GM12878 (cell line): ENCODE results near the gene ADAMTSL5. TPM values are rescaled to one million over a fixed set of nuclear protein-coding genes. Genes with fewer than 3 reads are reported as not detected.
A peak's percentile ranks its signal among the peaks of the same experiment; 100 is the strongest.

Experiments
- ATF7 ChIP-seq: fragments of 450-650 bp; IDR thresholded peaks from 2 replicates; pipeline ENCODE4 v1.6.1; 2016; ENCODE audit warnings: low read depth, mild to moderate bottlenecking
- CHD2 ChIP-seq: IDR thresholded peaks from 2 replicates; pipeline ENCODE4 v1.6.1; 2011; ENCODE audit warnings: low read depth, low read length, improper control_type of control experiment, borderline replicate concordance
- DPF2 ChIP-seq: fragments of 450-650 bp; IDR thresholded peaks from 2 replicates; pipeline ENCODE4 v1.6.1; 2017; ENCODE audit warnings: mild to moderate bottlenecking
- EGR1 ChIP-seq, 2 experiments: IDR thresholded peaks; 1 replicate in 1 of 2; 2 replicates in 1 of 2; pipeline ENCODE4 v1.6.1; 2011 to 2012; ENCODE audit warnings: low read depth in 2 of 2, low read length in 2 of 2, borderline replicate concordance in 1 of 2, mild to moderate bottlenecking in 1 of 2, moderate library complexity in 1 of 2
- IKZF1 ChIP-seq: fragments of 450-650 bp; conservative IDR thresholded peaks from 2 replicates; pipeline ENCODE4 v1.6.1; 2017; ENCODE audit warnings: antibody characterized with exemption, mild to moderate bottlenecking
- MXI1 ChIP-seq: fragments of 150-350 bp; IDR thresholded peaks from 2 replicates; pipeline ENCODE4 v1.6.1; 2011; ENCODE audit warnings: low read depth, mild to moderate bottlenecking, inconsistent platforms, low read length, improper control_type of control experiment
- MYB ChIP-seq: fragments of 150-350 bp; IDR thresholded peaks from 2 replicates; pipeline ENCODE4 v1.6.1; 2014; ENCODE audit warnings: mild to moderate bottlenecking, low read depth, low read length, borderline replicate concordance
- PML ChIP-seq: IDR thresholded peaks from 2 replicates; pipeline ENCODE4 v1.6.1; 2012; ENCODE audit warnings: low read length, inconsistent platforms
- POLR2A ChIP-seq: IDR thresholded peaks from 2 replicates; pipeline ENCODE4 v1.6.1; 2011; ENCODE audit warnings: low read depth, mild to moderate bottlenecking, low read length
- RFX5 ChIP-seq: IDR thresholded peaks from 2 replicates; pipeline ENCODE4 v1.6.1; 2011; ENCODE audit warnings: low read depth, low read length, improper control_type of control experiment
- RUNX3 ChIP-seq: IDR thresholded peaks from 2 replicates; pipeline ENCODE4 v1.6.1; 2012; ENCODE audit warnings: low read length, inconsistent platforms
- SIN3A ChIP-seq: IDR thresholded peaks from 2 replicates; pipeline ENCODE4 v1.6.1; 2012; ENCODE audit warnings: low read depth, low read length, improper control_type of control experiment
- SP1 ChIP-seq: IDR thresholded peaks from one replicate; pipeline ENCODE4 v1.6.1; 2011; ENCODE audit warnings: low read depth, low read length
- SPI1 ChIP-seq: IDR thresholded peaks from 2 replicates; pipeline ENCODE4 v1.6.1; 2011; ENCODE audit warnings: low read depth, mild to moderate bottlenecking, low read length, moderate library complexity, borderline replicate concordance; ENCODE audit not compliant: insufficient read depth
- SRF ChIP-seq, 2 experiments: IDR thresholded peaks; 2 replicates each; pipeline ENCODE4 v1.6.1; 2011; ENCODE audit warnings: low read depth in 2 of 2, low read length in 2 of 2, mild to moderate bottlenecking in 1 of 2, moderate library complexity in 1 of 2
- STAT1 ChIP-seq: fragments of 450-650 bp; conservative IDR thresholded peaks from 2 replicates; pipeline ENCODE4 v1.6.1; 2014; ENCODE audit warnings: antibody characterized with exemption, mild to moderate bottlenecking
- TAF1 ChIP-seq: IDR thresholded peaks from 2 replicates; pipeline ENCODE4 v1.6.1; 2011; ENCODE audit warnings: mild to moderate bottlenecking, low read depth, low read length, borderline replicate concordance
- YBX1 ChIP-seq: fragments of 450-650 bp; IDR thresholded peaks from 2 replicates; pipeline ENCODE4 v1.6.1; 2016; ENCODE audit warnings: antibody characterized with exemption
- YY1 ChIP-seq: IDR thresholded peaks from 2 replicates; pipeline ENCODE4 v1.6.1; 2011; ENCODE audit warnings: low read depth, mild to moderate bottlenecking, low read length
- ZBED1 ChIP-seq: IDR thresholded peaks from 2 replicates; pipeline ENCODE4 v1.6.1; 2016; ENCODE audit warnings: borderline replicate concordance
- ZNF207 ChIP-seq: fragments of 450-650 bp; IDR thresholded peaks from 2 replicates; pipeline ENCODE4 v1.6.1; 2014; ENCODE audit warnings: antibody characterized with exemption, mild to moderate bottlenecking, borderline replicate concordance
- ZNF274 ChIP-seq: IDR thresholded peaks from one replicate; pipeline ENCODE4 v1.8.0; 2011; ENCODE audit not compliant: insufficient read length, insufficient read depth
- polyA plus RNA-seq, 11 experiments: library from polyadenylated mRNA; depleted of rRNA in 4 of 11; unstranded in 6 of 11; stranded (reverse) in 5 of 11; fragments of >200 nt; fragmentation: Nextera tagmentation in 4 of 11; fragmentation: Illumina TruSeq in 1 of 11; extraction: Ambion mirVana in 4 of 11; extraction: Trizol in 1 of 11; gene quantifications; 1 replicate in 1 of 11; 2 replicates in 10 of 11; pipeline versions ENCODE4 v1.2.1 to v1.2.3, GENCODE V29; 2011 to 2016; ENCODE audit warnings: inconsistent platforms in 2 of 11, missing spikeins in 2 of 11, low read depth in 1 of 11
- total RNA-seq, 4 experiments: library from RNA; depleted of rRNA in 3 of 4; stranded (reverse); fragments of >200 nt in 3 of 4; fragmentation: Illumina TruSeq in 1 of 4; extraction: Trizol in 1 of 4; gene quantifications; 2 replicates each; pipeline versions ENCODE4 v1.2.1 to v1.2.3, GENCODE V29; 2013 to 2021
- TF ChIP-seq, protein P1 (sequence below): IDR thresholded peaks from 2 replicates; pipeline ENCODE4 v1.6.1; 2011; ENCODE audit warnings: low read depth, low read length, improper control_type of control experiment, borderline replicate concordance
- TF ChIP-seq, protein P2 (sequence below): IDR thresholded peaks from 2 replicates; pipeline ENCODE4 v1.6.1; 2011; ENCODE audit warnings: low read depth, mild to moderate bottlenecking, low read length, moderate library complexity, borderline replicate concordance; ENCODE audit errors: extremely low read depth
- TF ChIP-seq, protein P3 (sequence below): fragments of 450-650 bp; IDR thresholded peaks from 2 replicates; pipeline ENCODE4 v1.6.1; 2017; ENCODE audit warnings: mild to moderate bottlenecking, moderate library complexity
- TF ChIP-seq, protein P4 (sequence below): IDR thresholded peaks from 2 replicates; pipeline ENCODE4 v1.6.1; 2012; ENCODE audit warnings: low read depth, low read length, improper control_type of control experiment

Gene ADAMTSL5
- total and polyA plus RNA-seq, 10 of the 15 experiments (the other 5 are each of a cell fraction or from before 2014, with no cell fraction given): 0.04 to 0.83 (median 0.32) TPM; not detected in 4

DNA sequence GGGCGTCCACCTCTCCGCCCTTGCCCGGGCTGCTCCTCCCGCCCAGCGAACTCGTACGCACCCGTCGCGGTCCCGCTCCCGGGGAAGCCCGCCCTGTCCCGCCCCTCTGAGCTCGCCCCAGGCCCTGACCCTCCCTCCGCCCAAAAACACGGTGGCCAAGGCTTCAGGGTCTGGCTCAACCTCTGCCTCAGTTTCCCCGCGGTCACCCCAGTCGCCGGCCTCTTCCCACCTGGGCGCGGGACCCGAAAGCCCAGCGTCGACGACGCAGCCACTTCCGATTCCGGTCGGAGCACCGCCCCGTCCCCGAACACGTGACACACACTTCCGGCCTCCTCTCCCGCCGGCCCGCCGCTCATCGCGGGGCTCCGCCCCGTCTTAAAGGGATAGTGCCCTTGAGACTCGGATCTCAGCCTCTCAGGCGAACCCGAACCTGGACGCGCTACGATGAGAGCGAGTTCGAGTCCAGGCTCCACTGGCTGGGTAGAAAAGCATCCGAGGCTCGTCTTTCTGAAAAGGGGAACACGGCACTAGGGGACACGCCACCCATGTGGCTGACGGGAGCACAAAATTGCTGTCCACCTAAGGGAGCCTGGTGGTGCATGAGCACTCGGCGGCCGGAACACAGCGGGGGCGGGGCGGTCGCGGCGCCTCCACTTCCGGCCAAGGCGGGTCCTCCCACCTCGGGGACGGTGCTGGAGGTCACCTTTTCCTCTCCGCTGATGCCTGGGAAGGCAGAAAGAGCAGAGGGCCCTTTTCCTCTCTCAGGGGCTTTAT lies 33.7 kb downstream of the ADAMTSL5 start, which contains the start of gene C19orf25 (continued):
- TF ChIP-seq, protein P1, sequence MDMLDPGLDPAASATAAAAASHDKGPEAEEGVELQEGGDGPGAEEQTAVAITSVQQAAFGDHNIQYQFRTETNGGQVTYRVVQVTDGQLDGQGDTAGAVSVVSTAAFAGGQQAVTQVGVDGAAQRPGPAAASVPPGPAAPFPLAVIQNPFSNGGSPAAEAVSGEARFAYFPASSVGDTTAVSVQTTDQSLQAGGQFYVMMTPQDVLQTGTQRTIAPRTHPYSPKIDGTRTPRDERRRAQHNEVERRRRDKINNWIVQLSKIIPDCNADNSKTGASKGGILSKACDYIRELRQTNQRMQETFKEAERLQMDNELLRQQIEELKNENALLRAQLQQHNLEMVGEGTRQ: peak; percentile 85
- TF ChIP-seq SP1: peak; percentile 62
- TF ChIP-seq YBX1: no peak
- peak; percentile 98 for TF ChIP-seq ZNF207
- TF ChIP-seq, protein P2, sequence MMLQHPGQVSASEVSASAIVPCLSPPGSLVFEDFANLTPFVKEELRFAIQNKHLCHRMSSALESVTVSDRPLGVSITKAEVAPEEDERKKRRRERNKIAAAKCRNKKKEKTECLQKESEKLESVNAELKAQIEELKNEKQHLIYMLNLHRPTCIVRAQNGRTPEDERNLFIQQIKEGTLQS: peak; percentile 58; the same call in 1 of the 2 replicates
- peak; percentile 72 for TF ChIP-seq IKZF1
- TF ChIP-seq, protein P3, sequence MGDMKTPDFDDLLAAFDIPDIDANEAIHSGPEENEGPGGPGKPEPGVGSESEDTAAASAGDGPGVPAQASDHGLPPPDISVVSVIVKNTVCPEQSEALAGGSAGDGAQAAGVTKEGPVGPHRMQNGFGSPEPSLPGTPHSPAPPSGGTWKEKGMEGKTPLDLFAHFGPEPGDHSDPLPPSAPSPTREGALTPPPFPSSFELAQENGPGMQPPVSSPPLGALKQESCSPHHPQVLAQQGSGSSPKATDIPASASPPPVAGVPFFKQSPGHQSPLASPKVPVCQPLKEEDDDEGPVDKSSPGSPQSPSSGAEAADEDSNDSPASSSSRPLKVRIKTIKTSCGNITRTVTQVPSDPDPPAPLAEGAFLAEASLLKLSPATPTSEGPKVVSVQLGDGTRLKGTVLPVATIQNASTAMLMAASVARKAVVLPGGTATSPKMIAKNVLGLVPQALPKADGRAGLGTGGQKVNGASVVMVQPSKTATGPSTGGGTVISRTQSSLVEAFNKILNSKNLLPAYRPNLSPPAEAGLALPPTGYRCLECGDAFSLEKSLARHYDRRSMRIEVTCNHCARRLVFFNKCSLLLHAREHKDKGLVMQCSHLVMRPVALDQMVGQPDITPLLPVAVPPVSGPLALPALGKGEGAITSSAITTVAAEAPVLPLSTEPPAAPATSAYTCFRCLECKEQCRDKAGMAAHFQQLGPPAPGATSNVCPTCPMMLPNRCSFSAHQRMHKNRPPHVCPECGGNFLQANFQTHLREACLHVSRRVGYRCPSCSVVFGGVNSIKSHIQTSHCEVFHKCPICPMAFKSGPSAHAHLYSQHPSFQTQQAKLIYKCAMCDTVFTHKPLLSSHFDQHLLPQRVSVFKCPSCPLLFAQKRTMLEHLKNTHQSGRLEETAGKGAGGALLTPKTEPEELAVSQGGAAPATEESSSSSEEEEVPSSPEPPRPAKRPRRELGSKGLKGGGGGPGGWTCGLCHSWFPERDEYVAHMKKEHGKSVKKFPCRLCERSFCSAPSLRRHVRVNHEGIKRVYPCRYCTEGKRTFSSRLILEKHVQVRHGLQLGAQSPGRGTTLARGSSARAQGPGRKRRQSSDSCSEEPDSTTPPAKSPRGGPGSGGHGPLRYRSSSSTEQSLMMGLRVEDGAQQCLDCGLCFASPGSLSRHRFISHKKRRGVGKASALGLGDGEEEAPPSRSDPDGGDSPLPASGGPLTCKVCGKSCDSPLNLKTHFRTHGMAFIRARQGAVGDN: peak; percentile 41
- TF ChIP-seq SRF (IDR thresholded peaks at IDR 0.05; ENCODE audit: low read depth in 2 of 2, low read length in 2 of 2): no peak
- peak in 1 of 2 experiments; percentile 86; a peak in 2 of 3 replicates for TF ChIP-seq EGR1 (IDR thresholded peaks at IDR 0.05; ENCODE audit: borderline replicate concordance in 1 of 2, low read depth in 2 of 2, low read length in 2 of 2)
- TF ChIP-seq CHD2: peak; percentile 63; the same call in 1 of the 2 replicates
- no peak for TF ChIP-seq MYB
- peak; percentile 57; the same call in 1 of the 2 replicates for TF ChIP-seq MXI1
- TF ChIP-seq ATF7: 0 out of 2 replicates have a peak, but pooled peaks have one; percentile 38
- peak; percentile 65; the same call in 1 of the 2 replicates for TF ChIP-seq STAT1
- 0 out of 2 replicates have a peak, but pooled peaks have one; percentile 38 for TF ChIP-seq SIN3A
- TF ChIP-seq DPF2: peak; percentile 84
- peak; percentile 98 for TF ChIP-seq POLR2A
- no peak for TF ChIP-seq RFX5
- TF ChIP-seq RUNX3: peak; percentile 37
- peak; percentile 94 for TF ChIP-seq PML
- TF ChIP-seq ZNF274: no peak
- TF ChIP-seq, protein P4, sequence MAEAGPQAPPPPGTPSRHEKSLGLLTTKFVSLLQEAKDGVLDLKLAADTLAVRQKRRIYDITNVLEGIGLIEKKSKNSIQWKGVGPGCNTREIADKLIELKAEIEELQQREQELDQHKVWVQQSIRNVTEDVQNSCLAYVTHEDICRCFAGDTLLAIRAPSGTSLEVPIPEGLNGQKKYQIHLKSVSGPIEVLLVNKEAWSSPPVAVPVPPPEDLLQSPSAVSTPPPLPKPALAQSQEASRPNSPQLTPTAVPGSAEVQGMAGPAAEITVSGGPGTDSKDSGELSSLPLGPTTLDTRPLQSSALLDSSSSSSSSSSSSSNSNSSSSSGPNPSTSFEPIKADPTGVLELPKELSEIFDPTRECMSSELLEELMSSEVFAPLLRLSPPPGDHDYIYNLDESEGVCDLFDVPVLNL: no peak
- TF ChIP-seq SPI1: peak; percentile 38; the same call in 1 of the 2 replicates
- TF ChIP-seq YY1: peak; percentile 40; the same call in 1 of the 2 replicates
- TF ChIP-seq ZBED1: no peak
- TF ChIP-seq TAF1: peak; percentile 49; the same call in 1 of the 2 replicates
